ENCODE measurements around the gene RECQL5.
"Not testable (repeated sequence)": the region's sequence is repeated elsewhere in the genome, so short reads cannot be mapped to it uniquely, and the experiment has no call there.

RECQL5 gene

DNA sequence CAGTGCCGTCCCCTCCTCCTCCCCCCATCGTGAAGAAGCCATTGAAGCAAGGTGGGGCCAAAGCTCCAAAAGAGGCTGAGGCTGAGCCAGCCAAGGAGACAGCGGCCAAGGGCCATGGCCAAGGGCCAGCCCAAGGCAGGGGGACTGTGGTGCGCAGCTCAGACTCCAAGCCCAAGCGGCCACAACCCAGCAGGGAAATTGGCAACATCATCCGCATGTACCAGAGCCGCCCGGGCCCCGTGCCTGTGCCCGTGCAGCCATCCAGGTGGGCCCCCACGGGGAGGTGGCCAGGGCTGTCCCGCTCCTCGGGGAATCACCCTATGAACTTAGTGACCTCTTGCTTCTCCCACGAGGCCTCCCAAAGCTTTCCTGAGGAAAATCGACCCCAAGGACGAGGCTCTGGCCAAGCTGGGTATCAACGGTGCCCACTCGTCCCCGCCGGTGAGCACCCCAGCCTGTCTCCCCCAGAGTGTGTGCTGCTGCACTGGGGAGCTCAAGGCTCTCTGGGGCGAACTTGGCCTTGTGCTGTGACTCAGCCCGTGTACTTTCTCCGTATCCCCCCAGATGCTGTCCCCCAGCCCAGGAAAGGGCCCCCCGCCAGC, 50.3 kb downstream of the RECQL5 start:
- DNase-seq (ENCODE audit: low spot score), result no peak

DNA sequence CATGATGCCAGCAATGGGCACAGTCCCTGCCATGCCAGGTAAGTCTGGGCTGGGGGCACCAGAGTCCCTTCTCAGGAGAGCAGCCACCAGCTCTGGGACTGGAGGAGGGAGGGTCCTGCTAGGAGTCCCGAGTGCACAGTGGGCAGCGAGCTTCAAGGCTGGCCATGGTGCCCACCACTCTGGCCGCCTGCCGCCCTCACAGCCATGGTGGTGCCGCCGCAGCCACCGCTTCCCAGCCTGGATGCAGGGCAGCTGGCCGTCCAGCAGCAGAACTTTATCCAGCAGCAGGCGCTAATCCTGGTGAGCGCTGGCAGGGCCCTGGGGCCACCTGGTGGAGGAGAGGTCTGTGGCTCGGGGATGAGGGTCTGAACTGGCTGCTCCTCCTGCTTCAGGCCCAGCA, 51.7 kb downstream of the RECQL5 start:
- no peak for DNase-seq (ENCODE audit: low spot score)

DNA sequence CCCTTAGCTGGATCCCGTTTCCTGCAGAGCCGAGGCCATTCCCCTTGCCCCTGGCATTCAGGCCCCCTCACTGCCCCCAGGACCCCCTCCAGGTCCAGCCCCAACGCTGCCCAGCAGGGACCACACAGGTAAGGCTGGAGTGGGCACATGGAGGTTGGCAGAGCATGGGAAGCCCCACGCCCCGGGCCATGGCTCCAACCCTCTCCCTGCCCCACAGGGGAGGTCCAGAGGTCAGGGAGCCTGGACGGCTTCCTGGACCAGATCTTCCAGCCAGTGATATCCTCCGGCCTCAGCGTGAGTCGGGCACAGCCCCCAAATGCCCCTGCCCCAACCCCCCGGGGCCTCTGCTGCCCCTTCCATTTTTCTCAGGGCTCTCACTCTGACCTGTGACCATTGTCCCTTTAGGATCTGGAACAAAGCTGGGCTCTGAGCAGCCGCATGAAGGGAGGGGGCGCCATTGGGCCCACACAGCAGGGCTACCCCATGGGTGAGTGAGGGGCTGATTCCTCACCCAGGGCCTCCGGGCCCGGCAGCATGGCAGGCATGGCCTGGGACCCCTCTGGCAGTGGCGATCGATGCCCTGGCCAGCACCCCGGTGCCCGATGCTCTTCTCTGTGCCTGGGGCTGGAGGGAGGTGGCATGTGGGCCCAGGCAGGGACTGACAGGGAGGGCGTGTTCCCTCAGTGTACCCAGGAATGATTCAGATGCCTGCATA, 52.2 kb downstream of the RECQL5 start:
- DNase-seq (ENCODE audit: low spot score), result no peak

DNA sequence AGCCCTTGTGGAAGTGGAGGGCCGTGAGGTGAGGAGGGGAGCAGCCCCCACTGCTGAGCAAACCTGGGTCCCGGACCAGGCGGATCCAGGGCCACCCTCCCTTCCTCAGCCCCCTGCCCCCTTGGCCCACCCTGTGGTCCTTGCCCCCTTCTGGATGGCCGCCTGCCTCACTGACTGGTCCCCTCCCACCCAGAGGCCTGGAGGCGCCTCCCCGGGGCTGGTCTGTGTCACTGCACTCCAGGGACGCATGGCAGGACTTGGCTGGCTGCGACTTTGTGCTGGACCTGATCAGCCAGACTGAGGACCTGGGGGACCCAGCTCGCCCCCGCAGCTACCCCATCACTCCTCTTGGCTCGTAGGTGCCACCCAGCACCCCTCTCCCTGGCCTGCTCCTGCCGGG, 52.9 kb downstream of the RECQL5 start:
- no peak for DNase-seq (ENCODE audit: low spot score)

DNA sequence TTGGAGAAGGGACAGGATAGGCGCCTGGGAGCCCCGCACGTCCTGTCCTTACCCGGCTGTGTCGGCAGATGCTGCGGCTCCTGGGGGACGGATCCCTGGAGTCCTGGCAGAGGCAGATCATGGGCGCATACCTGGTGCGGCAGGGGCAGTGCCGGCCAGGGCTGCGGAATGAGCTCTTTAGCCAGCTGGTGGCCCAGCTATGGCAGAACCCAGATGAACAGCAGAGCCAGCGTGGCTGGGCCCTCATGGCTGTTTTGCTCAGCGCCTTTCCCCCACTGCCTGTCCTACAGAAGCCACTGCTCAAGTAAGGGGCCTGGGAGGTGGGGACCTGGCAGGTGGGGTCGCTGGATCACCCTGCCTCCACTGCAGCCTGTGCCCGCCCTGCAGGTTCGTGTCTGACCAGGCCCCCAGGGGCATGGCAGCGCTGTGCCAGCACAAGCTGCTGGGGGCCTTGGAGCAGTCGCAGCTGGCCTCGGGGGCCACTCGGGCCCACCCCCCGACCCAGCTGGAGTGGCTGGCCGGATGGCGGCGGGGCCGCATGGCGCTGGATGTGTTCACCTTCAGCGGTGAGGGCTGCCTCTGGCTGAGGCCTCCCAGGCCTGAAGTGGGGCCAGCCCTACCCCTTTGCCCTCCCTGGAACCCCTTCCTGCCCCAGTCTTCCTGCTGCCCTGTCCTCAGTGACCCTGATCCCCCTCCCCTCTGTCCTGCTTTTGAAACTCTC, 53.9 kb downstream of the RECQL5 start:
- DNase-seq (ENCODE audit: low spot score), result no peak

DNA sequence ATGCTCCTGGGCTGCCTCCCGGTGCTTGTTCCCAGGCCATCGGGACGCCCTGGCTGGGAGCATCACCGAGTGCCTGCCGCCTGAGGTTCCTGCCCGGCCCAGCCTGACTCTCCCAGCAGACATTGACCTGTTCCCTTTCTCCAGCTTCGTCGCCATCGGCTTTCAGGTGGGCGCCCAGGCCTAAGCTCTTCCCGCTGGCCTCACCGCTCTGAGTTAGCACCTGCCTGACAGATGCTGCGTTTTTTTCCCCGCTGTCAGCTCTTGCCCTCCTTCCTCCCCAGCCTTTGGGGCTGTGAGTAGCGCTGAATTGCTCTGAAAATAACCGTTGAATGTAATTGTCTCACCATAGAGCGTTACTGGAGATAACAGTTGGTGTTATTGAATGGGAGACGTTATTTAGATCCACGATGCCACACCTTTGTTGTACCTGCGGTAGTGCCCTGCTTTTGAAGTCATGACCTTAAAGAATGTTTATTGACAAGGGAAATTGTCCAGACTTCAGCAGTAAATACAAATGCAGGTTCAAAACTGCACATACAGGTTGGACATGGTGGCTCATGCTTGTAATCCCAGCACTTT, 55.0 kb downstream of the RECQL5 start:
- DNase-seq (ENCODE audit: low spot score), result no peak

DNA sequence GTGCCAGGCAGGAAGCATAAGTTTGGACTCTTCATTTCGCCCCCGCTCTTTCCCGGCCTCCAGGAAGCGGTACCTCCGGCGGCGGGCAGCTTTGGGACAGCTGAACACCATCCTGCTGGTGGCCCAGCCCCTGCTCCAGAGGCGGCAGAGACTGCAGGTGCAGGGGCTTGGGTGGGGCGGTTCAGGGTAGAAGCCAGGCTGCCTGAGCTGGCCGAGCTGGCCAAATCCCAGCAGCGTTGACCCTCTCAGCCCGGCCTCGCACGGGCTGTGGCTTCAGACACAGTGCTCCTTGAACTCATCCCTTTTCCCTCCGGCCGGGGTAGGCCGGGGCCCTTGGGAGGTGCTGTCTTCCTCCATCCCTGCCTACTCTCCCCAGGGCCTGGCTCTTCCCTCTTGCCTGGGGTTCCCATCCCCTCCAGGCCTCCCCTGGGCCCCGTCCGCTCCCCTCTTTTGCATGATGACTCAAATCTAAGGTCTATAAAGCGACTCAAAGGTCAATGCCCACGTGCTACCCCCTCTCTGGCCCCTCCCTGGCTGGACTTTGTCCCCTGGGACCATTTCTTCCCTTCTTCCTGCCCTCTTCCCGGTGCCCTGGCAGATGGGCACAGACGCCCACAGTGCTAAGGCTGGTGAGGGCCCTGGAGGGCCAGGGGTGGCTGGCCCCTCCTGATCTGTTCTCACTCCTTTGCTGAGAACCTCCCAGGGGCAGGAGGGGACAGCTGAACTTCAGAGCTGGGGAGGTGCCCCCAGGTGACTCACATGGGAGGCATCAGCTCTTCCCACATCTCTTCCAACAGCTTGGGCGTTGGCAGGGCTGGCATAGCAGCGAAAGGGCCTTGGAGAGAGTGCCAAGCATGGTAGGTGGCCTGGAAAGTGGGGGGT, 56.6 kb downstream of the RECQL5 start:
- no peak for DNase-seq (ENCODE audit: low spot score)

DNA sequence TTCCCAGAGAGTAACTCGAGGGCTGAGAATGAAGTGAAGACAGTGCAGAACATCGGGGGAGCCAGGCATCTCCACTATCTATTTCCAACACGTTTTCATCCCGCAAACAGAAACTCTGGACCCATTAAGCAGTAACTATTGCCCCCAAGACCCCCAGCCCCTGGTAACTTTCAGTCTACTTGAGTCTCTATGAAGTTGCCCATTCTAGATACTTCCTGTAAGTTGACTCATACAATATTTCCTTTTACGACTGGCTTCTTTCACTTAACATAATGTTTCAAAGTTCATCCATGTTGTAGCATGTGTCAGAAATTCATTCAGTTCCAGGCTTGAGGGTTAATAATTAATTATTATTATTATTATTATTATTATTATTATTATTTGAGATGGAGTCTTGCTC, 59.9 kb downstream of the RECQL5 start:
- DNase-seq (ENCODE audit: low spot score), result no peak

DNA sequence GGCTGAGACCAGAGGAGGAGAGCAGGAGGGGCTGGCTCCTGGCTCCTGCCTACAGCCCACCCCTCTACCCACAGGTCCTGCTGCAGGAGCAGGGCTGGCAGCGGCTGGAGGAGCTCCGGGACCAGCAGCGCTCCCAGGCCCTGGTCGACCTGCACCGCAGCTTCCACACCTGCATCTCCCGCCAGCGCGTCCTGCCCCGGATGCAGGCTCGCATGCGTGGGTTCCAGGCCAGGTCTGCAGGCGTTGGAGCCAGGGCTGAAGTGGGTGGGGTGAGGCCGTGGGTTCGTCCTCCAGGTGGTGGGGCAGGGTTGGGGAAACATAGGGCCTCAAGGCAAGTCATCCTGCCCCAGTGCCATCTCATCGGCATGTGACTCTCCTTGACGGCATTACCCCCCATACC, 61.2 kb downstream of the RECQL5 start:
- no peak for DNase-seq (ENCODE audit: low spot score)

DNA sequence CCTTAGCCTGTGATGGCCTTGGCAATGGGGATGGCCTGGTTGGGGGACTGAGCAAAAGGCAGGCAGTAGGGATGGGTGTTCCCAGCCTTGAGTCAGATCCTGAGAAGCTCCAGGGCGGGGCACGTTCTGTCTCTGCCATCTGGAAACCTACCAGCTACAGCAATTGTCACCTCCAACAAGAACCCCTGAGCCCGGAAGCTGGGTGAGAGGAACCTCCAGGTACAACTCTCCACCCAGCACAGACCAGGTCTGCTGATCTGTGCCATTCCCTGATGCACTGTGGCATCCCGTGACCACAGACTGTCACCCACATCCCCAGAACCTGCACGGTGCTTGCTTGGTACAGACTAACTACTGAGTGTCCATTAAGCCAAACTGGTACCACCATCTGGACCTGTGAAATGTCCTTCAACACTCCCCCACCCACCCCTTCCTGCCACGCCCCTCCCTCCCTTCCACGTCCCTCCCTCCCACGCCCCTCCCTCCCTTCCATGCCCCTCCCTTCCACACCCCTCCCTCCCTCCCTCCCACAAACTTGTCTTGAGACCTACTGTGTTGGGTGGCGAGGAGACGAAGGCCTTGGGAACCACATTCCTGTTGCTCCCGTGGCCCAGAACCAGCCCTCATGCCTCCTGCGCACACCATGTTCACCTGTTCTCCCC, 62.8 kb downstream of the RECQL5 start:
- DNase-seq (ENCODE audit: low spot score), result no peak

DNA sequence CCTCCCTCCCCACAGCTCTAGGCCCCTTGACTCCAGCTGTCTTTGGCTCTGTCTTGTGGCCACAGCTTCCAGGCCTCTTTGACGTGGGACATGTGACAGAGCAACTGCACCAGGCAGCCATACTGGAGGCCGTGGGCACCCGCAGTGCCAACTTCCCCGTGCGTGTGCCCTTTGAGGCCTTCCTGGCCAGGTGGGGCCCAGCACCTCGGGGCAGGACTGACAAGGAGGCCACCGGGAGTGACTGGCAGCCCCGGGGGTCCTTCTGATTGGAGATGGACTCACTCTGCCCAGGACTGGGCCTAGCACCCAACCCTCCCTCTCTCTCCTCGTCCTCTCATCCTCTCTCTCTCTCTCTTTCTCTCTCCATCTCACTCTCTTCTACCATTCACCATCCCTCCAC, 63.8 kb downstream of the RECQL5 start:
- no peak for DNase-seq (ENCODE audit: low spot score)

DNA sequence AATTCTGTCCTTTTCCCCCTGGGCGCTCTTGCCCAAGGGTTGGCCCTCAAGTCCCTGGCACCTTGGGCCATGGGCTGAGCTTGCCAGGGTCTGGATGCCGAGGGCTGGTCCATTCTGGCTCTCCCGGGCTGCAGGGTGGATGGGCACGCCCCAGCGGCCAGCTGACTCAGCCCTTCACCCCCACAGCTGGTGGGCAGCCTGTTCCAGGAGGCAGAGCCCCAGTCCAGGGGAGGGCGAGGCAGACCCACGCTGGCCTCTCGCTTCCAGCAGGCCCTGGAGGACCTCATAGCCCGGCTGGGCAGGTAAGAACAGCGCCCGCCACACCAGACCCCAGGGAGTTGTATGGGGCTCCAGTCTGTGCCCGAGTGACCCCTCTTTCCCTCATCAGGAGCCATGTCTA, 64.3 kb downstream of the RECQL5 start:
- no peak for DNase-seq (ENCODE audit: low spot score)

DNA sequence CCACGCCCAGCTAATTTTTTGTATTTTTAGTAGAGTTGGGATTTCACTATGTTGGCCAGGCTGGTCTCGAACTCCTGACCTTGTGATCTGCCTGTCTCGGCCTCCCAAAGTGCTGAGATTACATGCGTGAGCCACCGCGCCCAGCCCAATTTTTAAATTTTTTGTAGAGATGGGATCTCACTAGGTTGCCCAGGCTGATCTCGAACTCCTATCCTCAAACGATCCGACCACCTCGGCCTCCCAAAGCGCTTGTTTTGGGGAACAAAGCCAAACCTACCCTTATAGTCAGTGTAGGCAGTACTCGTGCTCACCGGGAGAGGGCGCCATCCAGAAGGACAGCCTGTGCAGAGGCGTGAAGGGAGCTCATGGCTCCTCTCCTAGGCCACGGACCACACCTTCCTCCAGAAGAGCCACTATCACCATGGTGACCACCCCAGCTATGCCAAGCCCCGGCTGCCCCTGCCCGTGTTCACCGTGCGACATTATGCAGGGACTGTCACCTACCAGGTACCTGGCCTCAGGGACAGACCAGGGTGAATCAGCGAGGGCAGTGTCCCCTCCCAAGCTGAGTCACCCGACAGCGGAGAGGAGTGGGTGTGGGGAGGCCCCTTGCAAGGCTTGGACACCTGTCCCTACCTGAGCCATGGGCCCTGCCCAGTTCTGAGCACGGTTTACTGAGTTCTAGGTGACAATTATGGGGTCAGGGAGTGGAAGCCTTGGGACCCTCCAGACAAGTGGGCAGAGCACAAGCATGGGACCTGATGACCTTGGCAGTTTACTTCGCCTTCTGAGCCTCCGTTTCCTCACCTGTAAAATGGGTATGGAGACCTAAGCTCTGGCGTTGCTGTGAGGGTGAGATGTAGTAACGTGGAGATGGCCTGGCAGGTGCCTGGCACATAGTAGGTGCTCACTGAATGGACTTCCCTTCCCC, 65.6 kb downstream of the RECQL5 start:
- DNase-seq (ENCODE audit: low spot score), result no peak

DNA sequence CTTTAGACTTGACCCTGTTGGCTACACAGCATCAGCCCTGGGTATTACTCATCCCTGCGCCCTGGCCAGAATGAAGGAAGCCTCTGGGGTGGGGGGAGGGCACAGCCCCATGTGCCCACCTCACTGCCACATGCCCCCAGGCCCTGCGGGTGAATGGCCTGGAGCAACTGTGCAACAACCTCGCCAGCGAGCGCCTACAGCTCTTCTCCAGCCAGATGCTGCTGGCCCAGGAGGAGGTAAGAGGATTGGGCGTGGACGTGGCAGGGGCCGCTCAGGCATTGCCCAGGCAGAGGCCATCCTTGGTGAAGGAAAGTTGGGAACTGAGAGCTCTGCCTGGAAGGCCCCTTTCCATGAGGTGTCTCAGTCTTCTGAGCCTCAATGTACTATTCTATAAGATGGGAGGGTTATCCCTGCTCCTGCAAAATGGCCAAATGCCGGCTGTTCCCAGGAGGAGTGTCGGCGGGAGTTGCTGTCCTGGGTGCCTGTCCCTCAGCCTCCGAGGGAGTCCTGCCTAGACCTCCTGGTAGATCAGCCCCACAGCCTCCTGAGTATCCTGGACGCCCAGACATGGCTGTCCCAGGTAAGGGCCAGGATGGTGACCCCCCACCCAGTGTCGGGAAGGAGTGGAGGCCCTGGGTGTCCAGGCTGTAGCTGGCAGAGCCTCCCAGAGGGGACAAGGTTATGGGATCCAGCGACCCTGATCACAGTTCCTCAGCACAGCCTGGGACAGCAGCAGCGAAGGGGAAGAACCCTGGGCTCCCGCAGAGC, 70.5 kb downstream of the RECQL5 start:
- DNase-seq (ENCODE audit: low spot score), result no peak

DNA sequence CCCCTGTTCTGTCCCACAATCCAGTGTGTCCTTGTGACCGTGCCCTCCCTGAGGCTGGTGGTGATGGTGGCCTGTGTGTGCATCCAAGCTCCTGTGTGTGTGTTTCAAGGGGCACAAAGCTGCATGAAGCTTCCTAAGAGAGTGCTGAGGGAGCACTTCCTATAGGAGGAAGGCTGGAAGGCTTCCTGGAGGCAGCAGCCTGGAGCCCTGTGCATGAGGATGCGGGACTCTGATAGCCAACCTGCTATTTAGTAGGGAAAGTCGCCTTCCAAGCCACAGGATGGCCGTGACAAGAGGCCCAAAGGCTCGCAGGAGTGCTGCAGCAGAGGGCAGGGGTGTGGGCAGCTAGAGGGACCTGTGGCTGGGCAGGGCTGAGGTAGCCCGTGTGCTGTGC, 71.0 kb downstream of the RECQL5 start:
- DNase-seq (ENCODE audit: low spot score), result no peak

DNA sequence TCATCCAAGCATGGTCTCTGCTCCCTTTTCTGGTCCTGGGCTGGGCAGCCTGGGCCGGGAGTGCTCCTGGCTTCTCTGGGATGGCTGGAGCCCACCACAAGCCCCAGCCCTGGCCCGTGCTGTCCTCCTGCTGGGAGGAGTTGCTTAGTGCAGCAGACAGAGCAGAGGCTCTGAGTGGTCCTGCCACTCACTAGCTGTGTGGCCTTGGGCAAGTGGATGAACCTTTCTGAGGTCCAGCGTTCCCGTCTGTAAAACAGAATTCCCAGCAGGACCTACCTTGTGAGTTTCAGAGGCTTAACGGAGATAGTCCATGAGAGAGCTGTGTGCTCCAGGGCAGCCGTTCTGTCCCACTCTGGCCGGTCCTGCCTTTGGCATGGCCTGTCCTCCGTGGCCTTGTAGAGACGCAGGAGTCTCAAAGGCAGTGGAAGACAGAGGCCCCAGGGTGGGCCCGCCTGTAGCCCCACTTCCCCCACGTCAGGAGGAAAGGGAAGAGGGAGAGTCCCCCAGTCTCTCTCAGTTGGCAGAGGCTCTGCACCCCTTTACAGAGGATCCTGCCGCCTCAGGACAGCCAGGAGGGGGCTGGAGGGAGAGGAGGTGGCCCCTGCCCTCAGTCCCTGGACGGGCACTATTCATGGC, 71.6 kb downstream of the RECQL5 start:
- DNase-seq (ENCODE audit: low spot score), result no peak

DNA sequence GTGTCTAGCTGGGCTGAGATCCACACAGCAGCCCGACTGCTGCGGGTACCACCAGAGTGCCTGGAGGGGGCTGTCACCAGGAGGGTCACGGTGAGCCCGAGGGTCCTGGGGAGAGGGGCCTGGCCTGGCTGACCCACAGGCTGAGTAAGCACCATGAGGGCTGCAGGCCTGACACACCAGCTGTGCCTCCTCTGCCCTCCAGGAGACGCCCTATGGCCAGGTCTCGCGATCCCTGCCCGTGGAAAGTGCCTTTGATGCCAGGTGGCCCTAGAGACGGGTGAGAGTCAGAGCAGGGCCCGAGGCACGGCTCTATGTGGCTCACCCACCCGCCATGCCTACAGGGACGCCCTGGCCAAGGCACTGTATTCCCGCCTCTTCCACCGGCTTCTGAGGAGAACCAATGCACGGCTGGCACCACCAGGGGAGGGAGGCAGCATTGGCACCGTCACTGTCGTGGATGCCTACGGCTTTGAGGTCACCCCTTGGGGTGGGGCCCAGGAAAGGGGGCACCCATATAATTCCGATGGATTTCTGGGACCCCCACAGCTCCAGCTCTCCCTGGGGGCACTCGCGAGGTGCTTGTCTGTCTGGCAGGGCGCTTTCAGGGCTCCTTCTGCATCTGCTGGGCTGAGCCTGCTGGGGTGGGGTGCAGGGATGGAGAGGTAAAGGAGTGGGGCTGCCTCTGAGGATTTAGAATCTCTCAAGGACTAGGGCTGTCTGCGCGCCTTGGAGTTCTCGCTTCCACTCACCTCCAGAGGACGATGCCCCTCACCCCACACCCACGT, 72.3 kb downstream of the RECQL5 start:
- DNase-seq (ENCODE audit: low spot score), result no peak

DNA sequence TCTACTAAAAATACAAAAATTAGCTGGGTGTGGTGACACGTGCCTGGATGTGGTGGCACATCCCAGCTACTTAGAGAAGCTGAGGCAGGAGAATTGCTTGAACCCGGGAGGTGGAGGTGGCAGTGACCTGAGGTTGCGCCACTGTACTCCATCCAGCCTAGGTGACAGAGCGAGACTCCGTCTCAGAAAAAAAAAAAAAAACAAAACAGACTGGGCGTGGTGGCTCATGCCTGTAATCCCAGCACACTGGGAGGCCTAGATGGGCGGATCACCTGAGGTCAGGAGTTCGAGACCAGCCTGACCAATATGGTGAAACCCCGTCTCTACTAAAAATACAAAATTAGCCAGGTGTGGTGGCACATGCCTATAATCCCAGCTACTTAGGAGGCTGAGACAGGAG, 73.5 kb downstream of the RECQL5 start:
- DNase-seq (ENCODE audit: low spot score), result not testable (repeated sequence)
